ENCODE data around the gene ABHD12. TPM values are rescaled to one million over a fixed set of nuclear protein-coding genes. Genes with fewer than 3 reads are reported as not detected.

Gene ABHD12
- polyA plus RNA-seq, 1 donor, result 45.8 TPM

GRCh38 chr20:25389401-25389857, 1.2 kb downstream of the ABHD12 start:
- peak overlapping the region; percentile 88 for H3K27ac ChIP-seq (ENCODE audit: low read length)
- DNase-seq, result peak; percentile 18 to 67
- H3K4me3 ChIP-seq (ENCODE audit: low read length), result peak overlapping the region; percentile 87
- WGBS (ENCODE audit: insufficient coverage, low lambda C conversion rate), result no CpG with 5 or more reads among the region's 19 CpGs
- no peaks in the 10 kb centered on the region for H3K4me1 ChIP-seq (ENCODE audit: control insufficient read depth, insufficient read depth, low read length)
- peaks cover 3% of the 10 kb centered on the region for H3K36me3 ChIP-seq (ENCODE audit: control insufficient read depth, insufficient read depth, low read length)
- no peaks in the 10 kb centered on the region for H3K27me3 ChIP-seq (ENCODE audit: control insufficient read depth, insufficient read depth, low read length)
- no peaks in the 10 kb centered on the region for H3K9me3 ChIP-seq (ENCODE audit: control insufficient read depth, low read depth, low read length)

DNA sequence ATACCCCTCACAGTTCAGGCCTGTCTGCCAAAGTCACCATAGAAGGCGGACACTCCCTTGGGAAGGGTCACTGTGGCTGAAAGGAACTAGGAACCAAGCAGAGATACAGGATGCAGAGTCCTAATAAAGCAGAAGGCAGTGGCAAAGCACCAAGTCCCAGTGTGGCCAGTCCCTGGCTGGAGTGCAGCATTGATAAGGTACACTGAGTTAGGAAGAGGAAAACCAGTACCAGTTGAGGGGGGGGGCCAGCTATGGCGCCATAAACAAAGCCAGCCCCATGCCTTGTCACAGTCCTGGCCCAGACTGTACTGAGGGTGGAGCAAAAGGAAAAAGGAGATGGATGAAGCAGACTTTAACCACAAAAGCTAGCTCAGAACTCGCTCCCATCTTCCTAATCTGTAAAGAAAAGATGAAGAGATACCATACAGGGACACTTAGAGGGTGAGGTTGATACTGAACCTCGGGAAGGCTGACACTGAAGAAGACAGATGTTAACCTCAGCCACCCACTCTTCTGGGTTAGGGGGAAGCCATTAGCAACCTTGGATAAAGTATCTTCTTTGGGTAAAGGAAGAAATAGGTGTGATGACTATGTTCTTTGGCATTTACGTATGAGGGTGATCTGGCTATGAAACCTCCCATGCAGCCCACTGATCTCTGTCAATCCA, 7.8 kb downstream of the ABHD12 start:
- H3K36me3 ChIP-seq (ENCODE audit: control insufficient read depth, insufficient read depth, low read length), result no peaks in the 10 kb centered on the region
- no peaks in the 10 kb centered on the region for H3K9me3 ChIP-seq (ENCODE audit: control insufficient read depth, low read depth, low read length)
- H3K27me3 ChIP-seq (ENCODE audit: control insufficient read depth, insufficient read depth, low read length), result no peaks in the 10 kb centered on the region
- H3K27ac ChIP-seq (ENCODE audit: low read length), result peak overlapping the region; percentile 65
- WGBS (ENCODE audit: insufficient coverage, low lambda C conversion rate), result no CpG with 5 or more reads among the region's 5 CpGs
- DNase-seq, result no peak
- H3K4me3 ChIP-seq (ENCODE audit: low read length), result no peak overlapping the region
- H3K4me1 ChIP-seq (ENCODE audit: control insufficient read depth, insufficient read depth, low read length), result peaks cover 20% of the 10 kb centered on the region

GRCh38 chr20:25380945-25381614, 9.6 kb downstream of the ABHD12 start:
- WGBS (ENCODE audit: insufficient coverage, low lambda C conversion rate), result 100% methylated on average over 2 of the region's 7 CpGs
- Histone ChIP-seq H3K27ac (ENCODE audit: low read length) (peak overlapping the region; percentile 65), H3K9me3 (ENCODE audit: control insufficient read depth, low read depth, low read length) (no peaks in the 10 kb centered on the region), H3K4me3 (ENCODE audit: low read length) (no peak overlapping the region), H3K4me1 (ENCODE audit: control insufficient read depth, insufficient read depth, low read length) (peaks cover 20% of the 10 kb centered on the region), H3K36me3 (ENCODE audit: control insufficient read depth, insufficient read depth, low read length) (no peaks in the 10 kb centered on the region), H3K27me3 (ENCODE audit: control insufficient read depth, insufficient read depth, low read length) (no peaks in the 10 kb centered on the region)
- DNase-seq, result no peak

- Histone ChIP-seq H3K4me1 (ENCODE audit: control insufficient read depth, insufficient read depth, low read length) (peaks cover 20% of the 10 kb centered on the region), H3K27ac (ENCODE audit: low read length) (no peak overlapping the region), H3K27me3 (ENCODE audit: control insufficient read depth, insufficient read depth, low read length) (no peaks in the 10 kb centered on the region), H3K9me3 (ENCODE audit: control insufficient read depth, low read depth, low read length) (no peaks in the 10 kb centered on the region), H3K4me3 (ENCODE audit: low read length) (no peak overlapping the region), H3K36me3 (ENCODE audit: control insufficient read depth, insufficient read depth, low read length) (no peaks in the 10 kb centered on the region)
- no peak for DNase-seq
- 51% methylated on average over 3 of the region's 10 CpGs for WGBS (ENCODE audit: insufficient coverage, low lambda C conversion rate)
These were observed 11.5 kb downstream of the ABHD12 start for GRCh38 chr20:25378884-25379733.

- H3K27me3 ChIP-seq (ENCODE audit: control insufficient read depth, insufficient read depth, low read length), result no peaks in the 10 kb centered on the region
- WGBS (ENCODE audit: insufficient coverage, low lambda C conversion rate), result 33% methylated on average over 1 of the region's 5 CpGs
- no peak overlapping the region for H3K4me3 ChIP-seq (ENCODE audit: low read length)
- peaks cover 20% of the 10 kb centered on the region for H3K4me1 ChIP-seq (ENCODE audit: control insufficient read depth, insufficient read depth, low read length)
- H3K9me3 ChIP-seq (ENCODE audit: control insufficient read depth, low read depth, low read length), result no peaks in the 10 kb centered on the region
- DNase-seq, result peak in 1 of 2 donors; percentile 37
- H3K27ac ChIP-seq (ENCODE audit: low read length), result no peak overlapping the region
- no peaks in the 10 kb centered on the region for H3K36me3 ChIP-seq (ENCODE audit: control insufficient read depth, insufficient read depth, low read length)
These were observed 12.3 kb downstream of the ABHD12 start for GRCh38 chr20:25378189-25378883.

GRCh38 chr20:25376886-25377285, 13.7 kb downstream of the ABHD12 start:
- no peak for DNase-seq
- Histone ChIP-seq H3K9me3 (ENCODE audit: control insufficient read depth, low read depth, low read length) (no peaks in the 10 kb centered on the region), H3K27me3 (ENCODE audit: control insufficient read depth, insufficient read depth, low read length) (no peaks in the 10 kb centered on the region), H3K36me3 (ENCODE audit: control insufficient read depth, insufficient read depth, low read length) (no peaks in the 10 kb centered on the region), H3K4me3 (ENCODE audit: low read length) (no peak overlapping the region), H3K27ac (ENCODE audit: low read length) (no peak overlapping the region), H3K4me1 (ENCODE audit: control insufficient read depth, insufficient read depth, low read length) (peaks cover 9% of the 10 kb centered on the region)
- WGBS (ENCODE audit: insufficient coverage, low lambda C conversion rate), result no CpG with 5 or more reads among the region's 2 CpGs

DNA sequence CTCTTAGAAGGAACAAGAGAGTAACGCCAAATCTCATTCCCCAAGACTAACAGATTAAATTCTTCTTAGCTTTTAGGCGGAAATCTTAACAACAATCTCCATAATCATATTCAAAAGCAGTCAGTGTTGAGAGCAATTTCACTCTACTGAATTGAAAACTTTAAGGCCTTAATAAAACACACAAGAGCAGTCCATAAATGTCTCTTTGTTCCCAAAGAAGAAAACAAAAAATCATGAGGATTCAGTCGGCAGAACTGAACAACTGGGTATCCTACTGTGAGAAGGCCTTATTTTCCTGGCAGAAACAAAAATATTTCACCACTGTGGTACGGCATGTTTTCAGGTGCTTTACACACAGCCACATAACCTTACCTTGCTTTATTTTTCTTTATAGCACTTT, 14.4 kb downstream of the ABHD12 start:
- no peaks in the 10 kb centered on the region for H3K27me3 ChIP-seq (ENCODE audit: control insufficient read depth, insufficient read depth, low read length)
- H3K36me3 ChIP-seq (ENCODE audit: control insufficient read depth, insufficient read depth, low read length), result no peaks in the 10 kb centered on the region
- no peak overlapping the region for H3K27ac ChIP-seq (ENCODE audit: low read length)
- H3K4me3 ChIP-seq (ENCODE audit: low read length), result no peak overlapping the region
- H3K9me3 ChIP-seq (ENCODE audit: control insufficient read depth, low read depth, low read length), result no peaks in the 10 kb centered on the region
- peaks cover 9% of the 10 kb centered on the region for H3K4me1 ChIP-seq (ENCODE audit: control insufficient read depth, insufficient read depth, low read length)
- DNase-seq, result no peak
- 100% methylated on average over 3 of the region's 4 CpGs for WGBS (ENCODE audit: insufficient coverage, low lambda C conversion rate)

DNA sequence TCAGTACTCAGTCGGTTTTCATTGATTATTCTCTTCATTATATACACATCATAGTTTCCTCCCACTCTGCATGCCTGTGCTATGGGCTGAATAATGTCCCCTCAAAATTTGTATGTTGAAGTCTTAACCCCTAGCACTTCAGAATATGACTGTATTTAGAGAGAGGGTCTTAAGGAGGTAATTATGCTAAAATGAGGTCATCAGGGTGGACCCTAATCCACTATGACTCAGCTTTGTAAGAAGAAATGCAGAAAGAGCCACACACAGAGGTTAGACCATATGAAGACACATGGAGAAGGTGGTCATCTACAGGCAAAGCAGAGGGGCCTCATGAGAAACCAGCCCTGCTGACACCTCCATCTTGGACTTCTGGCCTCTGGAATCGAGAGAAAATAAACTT, 15.8 kb downstream of the ABHD12 start:
- H3K9me3 ChIP-seq (ENCODE audit: control insufficient read depth, low read depth, low read length), result no peaks in the 10 kb centered on the region

GRCh38 chr20:25372584-25373336, 17.9 kb downstream of the ABHD12 start:
- H3K27me3 ChIP-seq (ENCODE audit: control insufficient read depth, insufficient read depth, low read length), result no peaks in the 10 kb centered on the region
- no peak overlapping the region for H3K4me3 ChIP-seq (ENCODE audit: low read length)
- WGBS (ENCODE audit: insufficient coverage, low lambda C conversion rate), result 67% methylated on average over 1 of the region's 10 CpGs
- no peaks in the 10 kb centered on the region for H3K9me3 ChIP-seq (ENCODE audit: control insufficient read depth, low read depth, low read length)
- H3K27ac ChIP-seq (ENCODE audit: low read length), result no peak overlapping the region
- H3K36me3 ChIP-seq (ENCODE audit: control insufficient read depth, insufficient read depth, low read length), result no peaks in the 10 kb centered on the region
- no peak for DNase-seq
- H3K4me1 ChIP-seq (ENCODE audit: control insufficient read depth, insufficient read depth, low read length), result no peaks in the 10 kb centered on the region

More for the DNA sequence above, 15.8 kb downstream of the ABHD12 start:
- Histone ChIP-seq H3K4me1 (ENCODE audit: control insufficient read depth, insufficient read depth, low read length) (peaks cover 9% of the 10 kb centered on the region), H3K27me3 (ENCODE audit: control insufficient read depth, insufficient read depth, low read length) (no peaks in the 10 kb centered on the region), H3K4me3 (ENCODE audit: low read length) (no peak overlapping the region), H3K27ac (ENCODE audit: low read length) (no peak overlapping the region), H3K36me3 (ENCODE audit: control insufficient read depth, insufficient read depth, low read length) (no peaks in the 10 kb centered on the region)
- no peak for DNase-seq
- no CpG with 5 or more reads among the region's 2 CpGs for WGBS (ENCODE audit: insufficient coverage, low lambda C conversion rate)

Measured in large intestine (tissue), 3 donors.